Suprapubic skin (tissue), 4 donors: ENCODE data around the gene TSPEAR. TPM values are rescaled to one million over a fixed set of nuclear protein-coding genes. Genes with fewer than 3 reads are reported as not detected.
A peak's percentile ranks its signal among the peaks of the same experiment; 100 is the strongest.

ENCODE experiments used
- DNase-seq, 2 donors: peaks; one replicate each; pipeline ENCODE4 v3.0.0-alpha.2; 2019; ENCODE audit warnings: low spot score in 2 of 2
- H3K27ac ChIP-seq: fragments of 200-600 bp; sonication (generic); one replicate; pipeline ENCODE4 v1.5.1; 2019
- H3K27me3 ChIP-seq: fragments of 200-600 bp; sonication (generic); one replicate; pipeline ENCODE4 v1.5.1; 2019
- H3K36me3 ChIP-seq: fragments of 200-600 bp; sonication (generic); one replicate; pipeline ENCODE4 v1.5.1; 2019
- H3K4me1 ChIP-seq: fragments of 200-600 bp; sonication (generic); one replicate; pipeline ENCODE4 v1.5.1; 2019
- H3K4me3 ChIP-seq: fragments of 200-600 bp; sonication (generic); one replicate; pipeline ENCODE4 v1.5.1; 2019; ENCODE audit warnings: mild to moderate bottlenecking
- H3K9me3 ChIP-seq: fragments of 200-600 bp; sonication (generic); one replicate; pipeline ENCODE4 v1.5.1; 2019
- CTCF ChIP-seq, 2 donors: fragments of 200-600 bp in 1 of 2; fragments of 450-650 bp in 1 of 2; sonication (generic) in 1 of 2; IDR thresholded peaks; one replicate each; pipeline ENCODE4 v1.5.1; 2016 to 2019; ENCODE audit warnings: antibody characterized with exemption in 2 of 2, mild to moderate bottlenecking in 1 of 2, moderate library complexity in 1 of 2
- EP300 ChIP-seq: sonication (generic); formaldehyde crosslinking; IDR thresholded peaks from one replicate; pipeline ENCODE4 v1.6.1; 2017; ENCODE audit warnings: antibody characterized with exemption
- POLR2A ChIP-seq, 2 donors: fragments of 450-650 bp; IDR thresholded peaks; one replicate each; pipeline ENCODE4 v1.6.1; 2017; ENCODE audit warnings: antibody characterized with exemption in 2 of 2, mild to moderate bottlenecking in 2 of 2, moderate library complexity in 2 of 2
- POLR2AphosphoS5 ChIP-seq, 3 donors: sonication (generic); formaldehyde crosslinking; IDR thresholded peaks; one replicate each; pipeline ENCODE4 v1.6.1; 2017; ENCODE audit warnings: antibody characterized with exemption in 3 of 3
- WGBS: methylation state at CpG from one replicate; pipeline ENCODE4 v1.1.5; 2018; 5-methylcytosine and 5-hydroxymethylcytosine counted together
- total RNA-seq, 4 donors: library from RNA; depleted of rRNA; stranded (reverse); fragments of >200 nt; gene quantifications; one replicate each; pipeline ENCODE4 v1.1.0, GENCODE V29; 2016

The TSPEAR gene
- total RNA-seq, 4 donors from 2014 or later, result 0.21 to 0.59 (median 0.32) TPM; not detected in 1

GRCh38 chr21:44456915-44457736, 254.2 kb downstream of the TSPEAR start:
- Histone ChIP-seq H3K27me3 (no peaks in the 10 kb centered on the region), H3K4me1 (peaks cover 9% of the 10 kb centered on the region), H3K4me3 (no peak overlapping the region), H3K9me3 (no peaks in the 10 kb centered on the region), H3K36me3 (no peaks in the 10 kb centered on the region), H3K27ac (no peak overlapping the region)
- peak in 1 of 2 donors; percentile 59 for DNase-seq
- TF ChIP-seq POLR2AphosphoS5 (IDR thresholded peaks at IDR 0.05) (no peak), CTCF (IDR thresholded peaks at IDR 0.05) (no peak), EP300 (no peak), POLR2A (IDR thresholded peaks at IDR 0.05) (no peak)
- WGBS, result 90% methylated on average over 13 of the region's 44 CpGs

GRCh38 chr21:44456214-44456914, 255.0 kb downstream of the TSPEAR start:
- peak in 1 of 2 donors; percentile 62 for DNase-seq
- TF ChIP-seq CTCF (IDR thresholded peaks at IDR 0.05) (no peak), POLR2A (IDR thresholded peaks at IDR 0.05) (no peak), EP300 (no peak), POLR2AphosphoS5 (IDR thresholded peaks at IDR 0.05) (no peak)
- H3K27me3 ChIP-seq, result peaks cover 2% of the 10 kb centered on the region
- H3K36me3 ChIP-seq, result no peaks in the 10 kb centered on the region
- peak overlapping the region; percentile 83 for H3K4me3 ChIP-seq
- H3K27ac ChIP-seq, result no peak overlapping the region
- H3K4me1 ChIP-seq, result peaks cover 9% of the 10 kb centered on the region
- H3K9me3 ChIP-seq, result no peaks in the 10 kb centered on the region
- 91% methylated on average over 18 of the region's 35 CpGs for WGBS

- WGBS, result no CpG with 5 or more reads among the region's 72 CpGs
- Histone ChIP-seq H3K9me3 (no peaks in the 10 kb centered on the region), H3K27me3 (peaks cover 2% of the 10 kb centered on the region), H3K27ac (no peak overlapping the region), H3K36me3 (no peaks in the 10 kb centered on the region), H3K4me1 (peaks cover 9% of the 10 kb centered on the region), H3K4me3 (peak overlapping the region; percentile 83)
- TF ChIP-seq EP300 (no peak), POLR2A (IDR thresholded peaks at IDR 0.05) (no peak), POLR2AphosphoS5 (IDR thresholded peaks at IDR 0.05) (no peak), CTCF (IDR thresholded peaks at IDR 0.05) (no peak)
- DNase-seq, result no peak
Observed at GRCh38 chr21:44455524-44456213, 255.7 kb downstream of the TSPEAR start.

GRCh38 chr21:44454747-44455523, 256.4 kb downstream of the TSPEAR start, which contains the start of gene LRRC3:
LRRC3 (plus strand) TSS chr21:44455510; CDS start chr21:44456645, 1,135 bp downstream.
- H3K27me3 ChIP-seq, result peaks cover 8% of the 10 kb centered on the region
- no peaks in the 10 kb centered on the region for H3K9me3 ChIP-seq
- DNase-seq, result peak; percentile 60 to 83
- 10% methylated on average over 14 of the region's 45 CpGs for WGBS
- no peaks in the 10 kb centered on the region for H3K36me3 ChIP-seq
- TF ChIP-seq POLR2AphosphoS5 (IDR thresholded peaks at IDR 0.05) (no peak), POLR2A (IDR thresholded peaks at IDR 0.05) (no peak), CTCF (IDR thresholded peaks at IDR 0.05) (no peak), EP300 (no peak)
- H3K4me3 ChIP-seq, result peak within 1 kb of the TSS; percentile 83
- peaks cover 9% of the 10 kb centered on the region for H3K4me1 ChIP-seq
- H3K27ac ChIP-seq, result no peak within 1 kb of the TSS
